KG1 (cell line): ENCODE data around the gene GIMAP6.
"Not testable (repeated sequence)": the region's sequence is repeated elsewhere in the genome, so short reads cannot be mapped to it uniquely, and the experiment has no call there.

Source experiments
- DNase-seq: peaks from one replicate; lab custom pipeline; 2025; lab: John Stamatoyannopoulos, UW

The GIMAP6 gene

GRCh38 chr7:150585199-150585598 is 47.0 kb downstream of the GIMAP6 start:
- no peak for DNase-seq

GRCh38 chr7:150580638-150581394 is 51.4 kb downstream of the GIMAP6 start:
- no peak for DNase-seq

GRCh38 chr7:150579979-150580637 is 52.1 kb downstream of the GIMAP6 start:
- DNase-seq: not testable (repeated sequence)
